GM12878 (cell line): Measurements from ENCODE around the gene PLD3. TPM values are rescaled to one million over a fixed set of nuclear protein-coding genes. Genes with fewer than 3 reads are reported as not detected.

ENCODE experiments used
- ATAC-seq: fragments of 200-7000 bp; cut with Tn5 transposase; 3 replicates; pipeline ENCODE4 v1.9.1; 2020; ENCODE audit warnings: mild to moderate bottlenecking, moderate library complexity
- BruUV-seq: library from RNA; stranded (reverse); fragments of 400-500 nt; replicated peaks from 2 replicates; lab custom pipeline; 2021; lab: Mats Ljungman, UMichigan
- CTCF ChIA-PET: fragments of 300-600 bp; sonication (Branson Sonifier 250); formaldehyde crosslinking; extraction: SDS; loops from one replicate; lab custom pipeline; 2021; ENCODE audit warnings: inconsistent platforms; lab: Yijun Ruan, JAX
- POLR2A ChIA-PET: fragments of 350-600 bp; formaldehyde crosslinking; extraction: SDS; loops from one replicate; lab custom pipeline; 2021; ENCODE audit warnings: inconsistent platforms; lab: Charles Lee
- RAD21 ChIA-PET: fragments of 300-600 bp; sonication (Branson Sonifier 250); formaldehyde crosslinking; loops from one replicate; lab custom pipeline; 2023; ENCODE audit warnings: antibody characterized with exemption; ENCODE audit not compliant: unreplicated experiment; lab: Charles Lee
- SMC1A ChIA-PET: fragments of 300-600 bp; sonication (Branson Sonifier 250); formaldehyde crosslinking; loops from one replicate; lab custom pipeline; 2023; ENCODE audit not compliant: unreplicated experiment, uncharacterized antibody; lab: Charles Lee
- DNase-seq: peaks from one replicate; pipeline ENCODE4 v3.0.0-alpha.2; 2011; ENCODE audit warnings: low read depth, low spot score
- FAIRE-seq: peaks from 3 replicates; lab custom pipeline; 2011; peaks lifted over from hg19 to GRCh38; lab: Jason Lieb, UNC
- H2AFZ ChIP-seq: 2 replicates; pipeline ENCODE4 v1.6.0; 2011; ENCODE audit warnings: low read depth, low read length, control low read depth; ENCODE audit not compliant: control insufficient read depth
- H3K27ac ChIP-seq: 2 replicates; pipeline ENCODE4 v1.5.1; 2011; ENCODE audit warnings: control low read depth; ENCODE audit not compliant: control insufficient read depth, insufficient read depth
- H3K27me3 ChIP-seq, 2 experiments: replicated peaks in 1 of 2; 2 replicates each; pipeline versions ENCODE4 v1.6.0 to v1.6.1; 2011; ENCODE audit warnings: low read length in 1 of 2; ENCODE audit not compliant: control insufficient read depth in 2 of 2, insufficient read depth in 2 of 2
- H3K36me3 ChIP-seq, 2 experiments: 2 replicates each; pipeline ENCODE4 v1.5.1; 2011; ENCODE audit warnings: low read length in 1 of 2; ENCODE audit not compliant: control insufficient read depth in 2 of 2, insufficient read depth in 2 of 2
- H3K4me1 ChIP-seq: 2 replicates; pipeline ENCODE4 v1.6.1; 2011; ENCODE audit warnings: mild to moderate bottlenecking, low read length, moderate library complexity, mixed read lengths; ENCODE audit not compliant: control insufficient read depth, insufficient read depth
- H3K4me2 ChIP-seq: 2 replicates; pipeline ENCODE4 v1.6.0; 2011; ENCODE audit warnings: control low read depth; ENCODE audit not compliant: control insufficient read depth, insufficient read depth
- H3K4me3 ChIP-seq: fragments of 200-600 bp; sonication (generic); 2 replicates; pipeline ENCODE4 v1.5.1; 2016
- H3K79me2 ChIP-seq: 2 replicates; pipeline ENCODE4 v1.6.0; 2011; ENCODE audit warnings: low read length; ENCODE audit not compliant: control insufficient read depth, insufficient read depth
- H3K9ac ChIP-seq: 2 replicates; pipeline ENCODE4 v1.8.0; 2011; ENCODE audit warnings: low read length, control low read depth, mixed read lengths; ENCODE audit not compliant: control insufficient read depth, insufficient read depth
- H3K9me3 ChIP-seq: replicated peaks from 3 replicates; pipeline ENCODE4 v1.5.1; 2011; ENCODE audit warnings: mild to moderate bottlenecking, low read length; ENCODE audit not compliant: control insufficient read depth, insufficient read depth
- H4K20me1 ChIP-seq: 2 replicates; pipeline ENCODE4 v1.6.0; 2011; ENCODE audit not compliant: control insufficient read depth, insufficient read depth
- CEBPZ ChIP-seq: fragments of 150-350 bp; IDR thresholded peaks from 2 replicates; pipeline ENCODE4 v1.6.1; 2016; ENCODE audit warnings: low read depth, low read length
- HSF1 ChIP-seq: fragments of 150-350 bp; IDR thresholded peaks from 2 replicates; pipeline ENCODE4 v1.6.1; 2014; ENCODE audit warnings: mild to moderate bottlenecking, low read depth, low read length
- KLF5 ChIP-seq: fragments of 450-650 bp; IDR thresholded peaks from 2 replicates; pipeline ENCODE4 v1.6.1; 2014; ENCODE audit warnings: mild to moderate bottlenecking; ENCODE audit not compliant: partially characterized antibody
- MAX ChIP-seq: IDR thresholded peaks from 2 replicates; pipeline ENCODE4 v1.6.1; 2012; ENCODE audit warnings: low read depth, low read length, improper control_type of control experiment
- POLR2AphosphoS5 ChIP-seq: IDR thresholded peaks from 2 replicates; pipeline ENCODE4 v1.6.1; 2011; ENCODE audit warnings: mild to moderate bottlenecking, low read length, inconsistent platforms
- SMAD5 ChIP-seq: IDR thresholded peaks from 2 replicates; pipeline ENCODE4 v1.6.1; 2016; ENCODE audit warnings: antibody characterized with exemption, low read depth
- ZNF384 ChIP-seq: IDR thresholded peaks from 2 replicates; pipeline ENCODE4 v1.6.1; 2012; ENCODE audit warnings: low read depth, mild to moderate bottlenecking, low read length, improper control_type of control experiment, borderline replicate concordance
- WGBS: methylation state at CpG from one replicate; pipeline ENCODE4 v1.1.6; 2016; ENCODE audit warnings: low lambda C conversion rate; ENCODE audit not compliant: insufficient replicate concordance, insufficient coverage; ENCODE audit errors: missing lambda C conversion rate; 5-methylcytosine and 5-hydroxymethylcytosine counted together
- in situ Hi-C: fragments of 300-500 bp; cut with MboI; formaldehyde crosslinking; loops from 9 replicates; pipeline ENCODE4 v1.14.3; 2018; ENCODE audit warnings: mixed read lengths
- intact Hi-C: fragments of 100-400 bp; cut with micrococcal nuclease; formaldehyde crosslinking; loops from one replicate; pipeline ENCODE4 v1.14.2; 2022; ENCODE audit not compliant: unreplicated experiment
- polyA plus RNA-seq, 11 experiments: library from polyadenylated mRNA; depleted of rRNA in 4 of 11; unstranded in 6 of 11; stranded (reverse) in 5 of 11; fragments of >200 nt; fragmentation: Nextera tagmentation in 4 of 11; fragmentation: Illumina TruSeq in 1 of 11; extraction: Ambion mirVana in 4 of 11; extraction: Trizol in 1 of 11; gene quantifications; 1 replicate in 1 of 11; 2 replicates in 10 of 11; pipeline versions ENCODE4 v1.2.1 to v1.2.3, GENCODE V29; 2011 to 2016; ENCODE audit warnings: inconsistent platforms in 2 of 11, missing spikeins in 2 of 11, low read depth in 1 of 11
- total RNA-seq, 4 experiments: library from RNA; depleted of rRNA in 3 of 4; stranded (reverse); fragments of >200 nt in 3 of 4; fragmentation: Illumina TruSeq in 1 of 4; extraction: Trizol in 1 of 4; gene quantifications; 2 replicates each; pipeline versions ENCODE4 v1.2.1 to v1.2.3, GENCODE V29; 2013 to 2021
- TF ChIP-seq, protein P1 (sequence below): fragments of 450-650 bp; IDR thresholded peaks from 2 replicates; pipeline ENCODE4 v1.6.1; 2016; ENCODE audit warnings: mild to moderate bottlenecking
- TF ChIP-seq, protein P2 (sequence below): IDR thresholded peaks from 2 replicates; pipeline ENCODE4 v1.6.1; 2011; ENCODE audit warnings: mild to moderate bottlenecking, low read depth, low read length, moderate library complexity; ENCODE audit not compliant: insufficient replicate concordance

Gene PLD3
- total and polyA plus RNA-seq, 10 of the 15 experiments (the other 5 are each of a cell fraction or from before 2014, with no cell fraction given): 1.3 to 134 (median 72.7) TPM

DNA sequence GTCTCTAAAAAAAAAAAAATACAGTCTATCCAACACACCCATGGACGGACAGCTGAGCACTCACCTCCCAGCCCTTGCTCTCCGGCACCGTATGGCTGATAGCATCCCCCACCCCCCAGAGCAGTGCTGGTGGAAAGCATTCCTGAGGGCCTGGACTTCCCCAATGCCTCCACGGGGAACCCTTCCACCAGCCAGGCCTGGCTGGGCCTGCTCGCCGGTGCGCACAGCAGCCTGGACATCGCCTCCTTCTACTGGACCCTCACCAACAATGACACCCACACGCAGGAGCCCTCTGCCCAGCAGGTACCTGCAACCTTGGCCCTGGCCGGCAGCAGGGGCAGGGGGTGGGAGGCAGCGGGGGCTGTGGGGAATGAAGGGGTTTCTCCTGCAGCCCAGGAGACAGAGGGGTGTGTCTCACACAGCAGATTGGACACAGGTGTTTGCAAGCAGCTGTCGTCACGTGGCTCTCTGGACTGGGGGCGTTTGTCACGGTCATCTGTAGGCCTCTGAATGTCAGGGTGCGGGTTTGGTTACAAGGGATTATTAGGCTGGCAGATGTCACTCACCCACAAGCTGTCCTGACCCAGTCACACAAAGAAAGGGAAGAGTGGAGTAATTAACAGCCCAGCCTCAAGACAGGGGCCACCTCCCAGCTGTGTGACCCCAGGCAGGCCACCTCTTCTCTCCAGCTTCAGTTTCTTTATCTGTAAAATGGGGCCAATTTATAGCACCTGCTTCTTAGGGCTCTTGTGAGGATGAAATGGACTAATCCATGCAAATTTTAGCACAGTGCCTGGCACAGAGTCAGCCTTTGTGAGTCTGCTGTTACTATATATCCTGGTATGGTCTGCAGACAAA lies 19.3 kb downstream of the PLD3 start (continued):
- TF ChIP-seq CEBPZ (no peak), KLF5 (no peak)
- TF ChIP-seq, protein P1, sequence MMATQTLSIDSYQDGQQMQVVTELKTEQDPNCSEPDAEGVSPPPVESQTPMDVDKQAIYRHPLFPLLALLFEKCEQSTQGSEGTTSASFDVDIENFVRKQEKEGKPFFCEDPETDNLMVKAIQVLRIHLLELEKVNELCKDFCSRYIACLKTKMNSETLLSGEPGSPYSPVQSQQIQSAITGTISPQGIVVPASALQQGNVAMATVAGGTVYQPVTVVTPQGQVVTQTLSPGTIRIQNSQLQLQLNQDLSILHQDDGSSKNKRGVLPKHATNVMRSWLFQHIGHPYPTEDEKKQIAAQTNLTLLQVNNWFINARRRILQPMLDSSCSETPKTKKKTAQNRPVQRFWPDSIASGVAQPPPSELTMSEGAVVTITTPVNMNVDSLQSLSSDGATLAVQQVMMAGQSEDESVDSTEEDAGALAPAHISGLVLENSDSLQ: no peak

DNA sequence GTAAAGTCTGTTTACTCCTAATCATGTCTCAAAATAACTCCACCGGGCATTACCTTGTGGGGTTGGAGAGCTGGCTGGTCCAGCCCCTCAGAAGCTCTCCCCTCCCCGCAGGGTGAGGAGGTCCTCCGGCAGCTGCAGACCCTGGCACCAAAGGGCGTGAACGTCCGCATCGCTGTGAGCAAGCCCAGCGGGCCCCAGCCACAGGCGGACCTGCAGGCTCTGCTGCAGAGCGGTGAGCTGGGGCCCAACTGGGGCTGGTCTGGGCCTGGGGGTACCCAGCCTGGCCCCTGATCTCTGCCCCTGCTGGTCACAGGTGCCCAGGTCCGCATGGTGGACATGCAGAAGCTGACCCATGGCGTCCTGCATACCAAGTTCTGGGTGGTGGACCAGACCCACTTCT lies 21.3 kb downstream of the PLD3 start:
- in situ Hi-C loops: no loop called here
- Histone ChIP-seq H3K9me3 (no peaks in the 10 kb centered on the region), H3K79me2 (no peaks in the 10 kb centered on the region), H3K27ac (no peak overlapping the region)
- TF ChIP-seq ZNF384 (no peak), MAX (no peak), HSF1 (no peak), SMAD5 (no peak), POLR2AphosphoS5 (no peak)
- TF ChIP-seq, protein P2, sequence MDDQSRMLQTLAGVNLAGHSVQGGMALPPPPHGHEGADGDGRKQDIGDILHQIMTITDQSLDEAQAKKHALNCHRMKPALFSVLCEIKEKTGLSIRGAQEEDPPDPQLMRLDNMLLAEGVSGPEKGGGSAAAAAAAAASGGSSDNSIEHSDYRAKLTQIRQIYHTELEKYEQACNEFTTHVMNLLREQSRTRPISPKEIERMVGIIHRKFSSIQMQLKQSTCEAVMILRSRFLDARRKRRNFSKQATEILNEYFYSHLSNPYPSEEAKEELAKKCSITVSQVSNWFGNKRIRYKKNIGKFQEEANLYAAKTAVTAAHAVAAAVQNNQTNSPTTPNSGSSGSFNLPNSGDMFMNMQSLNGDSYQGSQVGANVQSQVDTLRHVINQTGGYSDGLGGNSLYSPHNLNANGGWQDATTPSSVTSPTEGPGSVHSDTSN: no peak
- TF ChIP-seq, all 136 proteins: peak for 0
- H3K9ac ChIP-seq: no peak overlapping the region
- H4K20me1 ChIP-seq: no peaks in the 10 kb centered on the region
- ChIA-PET POLR2A (no interaction called here), CTCF (no interaction called here), SMC1A (no interaction called here), RAD21 (no interaction called here)
- BruUV-seq: no TSS peak
- no peak overlapping the region for H3K4me2 ChIP-seq
- H2AFZ ChIP-seq: no peak overlapping the region
- DNase-seq (no peak), ATAC-seq (no peak), FAIRE-seq (no peak)
- no peaks in the 10 kb centered on the region for H3K27me3 ChIP-seq
- H3K4me3 ChIP-seq: no peak overlapping the region
- WGBS: 93% methylated on average over 11 of the region's 12 CpGs
- no peaks in the 10 kb centered on the region for H3K4me1 ChIP-seq
- H3K36me3 ChIP-seq: no peaks in the 10 kb centered on the region; a peak in 2 of 4 replicates
- intact Hi-C loops: no loop called here
